Fibroblast of skin of left biceps (primary cell): ENCODE data around the gene TYW1.
"Not testable (repeated sequence)": the region's sequence is repeated elsewhere in the genome, so short reads cannot be mapped to it uniquely, and the experiment has no call there.

Experiments used
- DNase-seq, 2 experiments: peaks; one replicate each; pipeline ENCODE4 v3.0.0-alpha.2; 2013; ENCODE audit warnings: low read depth in 2 of 2

Gene TYW1

DNA sequence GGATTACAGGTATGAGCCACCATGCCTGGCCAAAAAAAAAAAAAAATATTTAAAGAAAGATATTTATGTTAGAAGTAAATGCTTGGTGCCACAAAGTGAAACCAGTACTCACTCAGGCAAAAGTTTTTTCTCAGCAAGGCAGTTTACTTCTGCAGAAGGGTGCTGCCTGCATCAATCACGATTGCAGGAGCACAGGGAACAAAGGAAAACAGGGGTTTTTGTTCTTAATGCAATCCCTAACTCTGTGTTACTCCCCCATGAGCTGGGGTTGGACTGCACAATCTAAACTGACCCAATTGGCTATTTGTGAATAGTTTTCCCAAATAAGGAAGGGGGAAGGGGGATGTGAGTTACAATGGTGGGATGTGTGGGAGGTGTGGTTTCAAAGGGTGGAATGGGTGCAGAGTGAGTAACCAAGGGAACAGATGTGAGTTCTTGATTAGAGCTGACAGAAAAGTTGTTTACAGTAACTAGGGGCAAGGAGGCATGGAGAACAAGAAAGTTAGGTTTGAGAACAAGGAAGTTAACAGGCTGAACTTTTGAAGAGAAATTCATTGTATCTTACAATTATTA is 255.4 kb downstream of the TYW1 start:
- no peak for DNase-seq

- DNase-seq, result not testable (repeated sequence)
Observed at GRCh38 chr7:67255076-67255475, 258.4 kb downstream of the TYW1 start.

DNA sequence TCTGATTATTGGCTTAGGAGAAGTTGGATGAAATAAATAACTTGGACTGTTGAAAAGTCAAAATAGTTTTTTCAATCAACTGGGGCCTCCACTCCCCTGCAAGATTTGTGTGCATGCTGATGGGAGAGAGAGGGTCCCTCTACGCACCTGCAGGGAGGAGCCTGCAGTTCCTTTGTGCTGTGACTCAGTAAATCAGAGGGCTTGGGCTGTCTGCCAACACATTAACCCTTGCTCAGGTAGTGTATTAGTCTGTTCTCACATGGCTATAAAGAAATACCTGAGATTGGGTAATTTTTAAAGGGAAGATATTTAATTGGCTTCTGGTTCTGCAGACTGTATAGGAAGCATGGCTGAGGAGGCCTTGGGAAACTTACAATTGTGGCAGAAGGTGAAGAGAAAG is 261.1 kb downstream of the TYW1 start:
- DNase-seq, result not testable (repeated sequence)

- not testable (repeated sequence) for DNase-seq
Observed at GRCh38 chr7:67259363-67259762, 262.7 kb downstream of the TYW1 start.

DNA sequence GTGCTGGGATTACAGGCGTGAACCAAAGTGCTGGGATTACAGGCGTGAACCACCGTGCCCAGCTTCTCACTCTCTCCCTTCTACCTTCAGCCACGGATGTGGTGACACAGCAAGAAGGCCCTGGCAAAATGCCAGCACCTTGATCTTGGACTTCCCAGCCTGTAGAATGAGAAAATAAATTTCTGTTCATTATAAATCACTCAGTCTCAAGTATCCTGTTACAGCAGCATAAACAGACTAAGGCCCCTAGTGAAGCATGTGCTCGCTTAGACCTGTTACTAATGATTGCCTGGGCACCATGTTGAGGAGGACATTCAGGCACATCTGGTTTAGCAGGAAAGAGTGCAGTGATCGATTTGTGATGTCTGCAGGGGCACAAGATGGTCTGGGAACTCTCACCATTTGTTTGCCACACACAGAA is 263.5 kb downstream of the TYW1 start:
- not testable (repeated sequence) for DNase-seq

- not testable (repeated sequence) for DNase-seq
Observed at GRCh38 chr7:67264000-67264399, 267.4 kb downstream of the TYW1 start.

GRCh38 chr7:67266070-67266469 is 269.4 kb downstream of the TYW1 start:
- not testable (repeated sequence) for DNase-seq

DNA sequence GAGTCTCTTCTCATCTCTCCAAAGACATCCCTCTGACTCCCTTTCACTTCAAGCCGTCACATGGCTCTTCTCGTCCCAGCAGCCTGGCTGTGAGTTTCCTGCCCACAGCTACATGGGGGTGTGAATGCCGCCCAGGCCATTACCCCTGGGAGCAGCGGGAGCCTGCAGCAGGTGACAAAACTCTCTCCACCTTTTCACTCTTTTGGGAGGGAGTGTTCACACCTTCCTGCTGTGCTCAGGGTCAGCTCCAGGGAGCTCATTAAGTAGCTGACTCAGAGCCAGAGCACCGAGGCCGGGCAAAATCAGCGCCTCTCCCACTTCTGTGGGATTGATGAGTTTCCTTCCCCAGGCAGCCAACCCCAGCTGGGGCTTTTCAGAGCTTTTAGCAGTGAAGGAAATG is 271.3 kb downstream of the TYW1 start:
- DNase-seq, result no peak

DNA sequence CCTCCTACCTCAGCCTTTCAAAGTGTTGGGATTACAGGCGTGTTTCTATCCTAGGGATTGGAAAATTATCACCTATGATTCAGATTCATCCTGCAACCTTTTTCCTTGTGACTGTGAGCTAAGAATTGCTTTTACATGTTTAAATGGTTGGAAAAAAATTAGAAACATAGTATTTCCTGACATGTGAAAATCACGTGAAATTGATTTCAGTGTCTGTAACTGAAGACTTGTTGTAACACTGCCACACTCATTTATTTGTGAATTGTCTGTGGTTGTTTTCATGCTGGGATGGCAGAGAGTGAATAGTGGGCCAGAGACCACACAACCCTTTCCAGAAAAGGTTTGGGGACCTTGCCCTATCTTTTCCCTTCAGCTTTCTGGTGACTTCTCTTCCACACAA is 273.3 kb downstream of the TYW1 start:
- not testable (repeated sequence) for DNase-seq
